Measurements from ENCODE around the gene KCNAB1. TPM values are rescaled to one million over a fixed set of nuclear protein-coding genes. Genes with fewer than 3 reads are reported as not detected.

Gene KCNAB1
- total and polyA plus RNA-seq, 2 of the 8 experiments (the other 6 are each of a cell fraction or from before 2014, with no cell fraction given): 0.51 to 2.3 TPM

DNA sequence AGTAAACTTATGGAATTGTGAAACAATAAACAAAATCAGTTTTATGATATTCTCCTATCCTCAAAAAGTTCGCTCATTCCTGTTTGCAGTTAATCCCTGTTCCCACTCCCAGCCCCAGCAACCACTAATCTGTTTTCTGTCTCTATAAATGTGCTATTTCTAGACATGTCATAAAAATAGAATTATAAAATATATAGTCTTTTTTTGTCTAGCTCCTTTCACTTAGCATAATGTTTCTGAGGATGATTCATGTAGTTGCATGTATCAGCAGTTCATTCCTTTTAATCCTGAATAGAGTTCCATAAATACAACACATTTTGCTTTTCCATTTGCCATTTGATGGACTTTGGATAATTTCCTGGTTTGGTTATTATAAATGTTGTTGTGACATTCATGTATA, 140.0 kb downstream of the KCNAB1 start:
- CTCF ChIA-PET (ENCODE audit: partially characterized antibody): no interaction called here
- Histone ChIP-seq H3K36me3 (ENCODE audit: control insufficient read depth in 2 of 4, insufficient read depth in 4 of 4, low read length in 3 of 4) (no peaks in the 10 kb centered on the region), H3K56ac (replicated peaks; ENCODE audit: insufficient read length, low read depth, low read length) (no peak overlapping the region), H3K18ac (ENCODE audit: extremely low read depth, low read length) (no peak overlapping the region), H2BK120ac (replicated peaks; ENCODE audit: low read depth, low read length) (no peak overlapping the region), H3K23ac (ENCODE audit: insufficient read length) (no peak overlapping the region), H3K27me3 (replicated peaks in 1 of 4; ENCODE audit: control insufficient read depth in 3 of 4, extremely low read depth in 1 of 4, insufficient read depth in 3 of 4, low read length in 3 of 4) (no peaks in the 10 kb centered on the region), H2BK15ac (ENCODE audit: low read length) (no peak overlapping the region), H3K23me2 (ENCODE audit: low read depth, low read length) (no peaks in the 10 kb centered on the region), H2BK5ac (ENCODE audit: low read depth, low read length) (no peak overlapping the region), H4K20me1 (replicated peaks in 1 of 2; ENCODE audit: control insufficient read depth in 1 of 2, insufficient read depth in 2 of 2, low read length in 2 of 2) (no peaks in the 10 kb centered on the region), H3K79me2 (ENCODE audit: control insufficient read depth in 1 of 2, insufficient read depth in 2 of 2, low read length in 2 of 2) (no peaks in the 10 kb centered on the region), H3K4me1 (replicated peaks in 1 of 4; ENCODE audit: control insufficient read depth in 3 of 4, insufficient read depth in 4 of 4, low read length in 3 of 4) (no peaks in the 10 kb centered on the region), H3K27ac (ENCODE audit: low read depth, low read length) (no peak overlapping the region), H4K5ac (ENCODE audit: insufficient read length, low read depth, low read length) (no peak overlapping the region), H3K14ac (ENCODE audit: insufficient read length) (no peak overlapping the region), H4K8ac (ENCODE audit: extremely low read depth, insufficient read depth, low read length) (no peak overlapping the region), H3K4ac (replicated peaks; ENCODE audit: insufficient read length, low read depth, low read length) (no peak overlapping the region), H3K9me3 (ENCODE audit: insufficient read depth in 2 of 2, low read depth in 1 of 2, low read length in 1 of 2) (no peaks in the 10 kb centered on the region), H2BK20ac (ENCODE audit: low read length) (no peak overlapping the region), H4K91ac (replicated peaks; ENCODE audit: insufficient read length, low read length) (no peak overlapping the region), H3K4me2 (ENCODE audit: insufficient read depth in 1 of 2, low read depth in 2 of 2, low read length in 2 of 2) (no peak overlapping the region), H2AFZ (ENCODE audit: low read length) (no peak overlapping the region), H3K9ac (replicated peaks in 1 of 4; ENCODE audit: extremely low read depth in 1 of 4, low read depth in 3 of 4, low read length in 3 of 4) (no peak overlapping the region), H3K79me1 (ENCODE audit: low read depth, low read length) (no peaks in the 10 kb centered on the region), H3K4me3 (ENCODE audit: extremely low read depth in 1 of 4, insufficient read depth in 2 of 4, low read depth in 3 of 4, low read length in 4 of 4) (no peak overlapping the region), H2AK5ac (ENCODE audit: low read depth, low read length) (no peak overlapping the region), H2BK12ac (ENCODE audit: low read depth, low read length) (no peak overlapping the region)
- 92% methylated on average over 1 of the region's 1 CpG; no CpG with 5 or more reads in 1 of the 2 experiments for WGBS, 2 experiments (ENCODE audit: extremely low coverage in 1 of 2, insufficient coverage in 1 of 2, insufficient read length in 1 of 2, insufficient replicate concordance in 2 of 2, low coverage in 1 of 2, low lambda C conversion rate in 2 of 2, missing lambda C conversion rate in 1 of 2)
- FAIRE-seq: no peak
- POLR2A ChIA-PET (ENCODE audit: partially characterized antibody): no interaction called here
- no peak for DNase-seq (ENCODE audit: low read depth in 1 of 2, low spot score in 2 of 2)
- TF ChIP-seq YY1 (IDR thresholded peaks at IDR 0.05; ENCODE audit: low read depth, low read length) (no peak), SP2 (IDR thresholded peaks at IDR 0.05; ENCODE audit: low read length) (no peak), GTF2F1 (IDR thresholded peaks at IDR 0.05; ENCODE audit: borderline replicate concordance, low read depth, low read length) (no peak), RAD21 (IDR thresholded peaks at IDR 0.05 in 1 of 2, conservative IDR thresholded peaks at IDR 0.05 in 1 of 2; ENCODE audit: low read depth in 2 of 2, low read length in 2 of 2) (no peak), EZH2 (IDR thresholded peaks at IDR 0.05; ENCODE audit: low read depth, low read length, severe bottlenecking) (no peak)

Data from H1 (cell line).